HG03442 (cell line): Measurements from ENCODE around the gene DCAF4L1.

Experiments used
- ATAC-seq: cut with Tn5 transposase; IDR thresholded peaks from one replicate; pipeline ENCODE4 v1.9.1; 2021; ENCODE audit warnings: mild to moderate bottlenecking, moderate library complexity; ENCODE audit not compliant: unreplicated experiment

The DCAF4L1 gene

GRCh38 chr4:41989994-41990364 lies 8.4 kb downstream of the DCAF4L1 start:
- peak; percentile 12 for ATAC-seq

- peak; percentile 99 for ATAC-seq
These were observed 9.0 kb downstream of the DCAF4L1 start, which contains the start of gene SLC30A9 for GRCh38 chr4:41990365-41991111. Gene SLC30A9, plus strand, starts transcription at chr4:41990530. Its CDS starts 122 bp downstream, at chr4:41990652.

- no peak for ATAC-seq
These were observed 10.6 kb downstream of the DCAF4L1 start for GRCh38 chr4:41991916-41992767.

- ATAC-seq: no peak
These were observed 11.7 kb downstream of the DCAF4L1 start for GRCh38 chr4:41992967-41993857.

- ATAC-seq: no peak
These were observed 13.0 kb downstream of the DCAF4L1 start for GRCh38 chr4:41994461-41994985.

GRCh38 chr4:41998019-41998418 lies 16.5 kb downstream of the DCAF4L1 start:
- no peak for ATAC-seq

GRCh38 chr4:41999321-41999720 lies 17.8 kb downstream of the DCAF4L1 start:
- no peak for ATAC-seq

GRCh38 chr4:42008011-42008786 lies 26.6 kb downstream of the DCAF4L1 start:
- ATAC-seq: no peak

GRCh38 chr4:42015438-42015837 lies 33.9 kb downstream of the DCAF4L1 start:
- no peak for ATAC-seq

GRCh38 chr4:42018451-42018850 lies 36.9 kb downstream of the DCAF4L1 start:
- ATAC-seq: no peak
